ENCODE results near the gene HOXB6.

GRCh38 chr17:48563867-48564187, 41.0 kb downstream of the HOXB6 start:
- TF ChIP-seq FOXP2 (optimal IDR thresholded peaks at IDR 0.05; ENCODE audit: control extremely low read depth, extremely low read length, insufficient read depth) (no peak), EZH2 (IDR thresholded peaks at IDR 0.05) (no peak)

Measured in SK-N-MC (cell line).